ENCODE measurements around the gene CERK. TPM values are rescaled to one million over a fixed set of nuclear protein-coding genes. Genes with fewer than 3 reads are reported as not detected.

Gene CERK
- total RNA-seq, 2 experiments from 2014 or later = 54.4 to 55.0 TPM

- Mint-ChIP-seq H3K4me1 (ENCODE audit: low read depth) (peaks cover 9% of the 10 kb centered on the region), H3K27ac (no peak overlapping the region), H3K9me3 (no peaks in the 10 kb centered on the region), H3K36me3 (peaks cover 60% of the 10 kb centered on the region), H3K4me3 (no peak overlapping the region), H3K27me3 (no peaks in the 10 kb centered on the region)
- DNase-seq = no peak
- intact Hi-C loops (cut with micrococcal nuclease) = no loop called here
- ChIA-PET POLR2A (no interaction called here), CTCF (no interaction called here)
These were observed 30.7 kb downstream of the CERK start for GRCh38 chr22:46707305-46707704.

- CTCF ChIA-PET = no interaction called here
- Mint-ChIP-seq H3K4me3 (no peak overlapping the region), H3K27ac (no peak overlapping the region), H3K27me3 (no peaks in the 10 kb centered on the region), H3K9me3 (no peaks in the 10 kb centered on the region), H3K4me1 (ENCODE audit: low read depth) (peaks cover 7% of the 10 kb centered on the region), H3K36me3 (peaks cover 53% of the 10 kb centered on the region)
- no peak for DNase-seq
- intact Hi-C loops (cut with micrococcal nuclease) = no loop called here
- POLR2A ChIA-PET = no interaction called here
These were observed 32.0 kb downstream of the CERK start for GRCh38 chr22:46706060-46706459.

- no peaks in the 10 kb centered on the region for H3K27me3 Mint-ChIP-seq
- no peaks in the 10 kb centered on the region for H3K9me3 Mint-ChIP-seq
- no peak overlapping the region for H3K4me3 Mint-ChIP-seq
- intact Hi-C loops (cut with micrococcal nuclease) = no loop called here
- no peak overlapping the region for H3K27ac Mint-ChIP-seq
- POLR2A ChIA-PET = no interaction called here
- H3K36me3 Mint-ChIP-seq = peaks cover 46% of the 10 kb centered on the region
- H3K4me1 Mint-ChIP-seq (ENCODE audit: low read depth) = no peaks in the 10 kb centered on the region
- CTCF ChIA-PET = no interaction called here
- DNase-seq = no peak
These were observed 34.1 kb downstream of the CERK start for GRCh38 chr22:46703996-46704370.

GRCh38 chr22:46703171-46703995 is 34.7 kb downstream of the CERK start:
- intact Hi-C loops (cut with micrococcal nuclease) = no loop called here
- no peaks in the 10 kb centered on the region for H3K4me1 Mint-ChIP-seq (ENCODE audit: low read depth)
- POLR2A ChIA-PET = no interaction called here
- H3K27me3 Mint-ChIP-seq = no peaks in the 10 kb centered on the region
- CTCF ChIA-PET = interaction anchor here (1.2 kb wide), 1 partner anchor 140 kb away, joined by 6 read pairs; no protein-coding TSS in a partner anchor
- no peak for DNase-seq
- no peaks in the 10 kb centered on the region for H3K9me3 Mint-ChIP-seq
- H3K36me3 Mint-ChIP-seq = peaks cover 45% of the 10 kb centered on the region
- H3K4me3 Mint-ChIP-seq = no peak overlapping the region
- no peak overlapping the region for H3K27ac Mint-ChIP-seq

- peaks cover 35% of the 10 kb centered on the region for H3K36me3 Mint-ChIP-seq
- H3K4me1 Mint-ChIP-seq (ENCODE audit: low read depth) = no peaks in the 10 kb centered on the region
- H3K27ac Mint-ChIP-seq = no peak overlapping the region
- H3K9me3 Mint-ChIP-seq = no peaks in the 10 kb centered on the region
- intact Hi-C loops (cut with micrococcal nuclease) = no loop called here
- no peak for DNase-seq
- ChIA-PET CTCF (no interaction called here), POLR2A (no interaction called here)
- no peak overlapping the region for H3K4me3 Mint-ChIP-seq
- H3K27me3 Mint-ChIP-seq = no peaks in the 10 kb centered on the region
These were observed 36.8 kb downstream of the CERK start for GRCh38 chr22:46701262-46701661.

GRCh38 chr22:46699091-46699490 is 39.0 kb downstream of the CERK start:
- Mint-ChIP-seq H3K4me3 (no peak overlapping the region), H3K27me3 (no peaks in the 10 kb centered on the region), H3K9me3 (no peaks in the 10 kb centered on the region), H3K36me3 (peaks cover 29% of the 10 kb centered on the region), H3K27ac (no peak overlapping the region), H3K4me1 (ENCODE audit: low read depth) (no peaks in the 10 kb centered on the region)
- DNase-seq = no peak
- ChIA-PET CTCF (no interaction called here), POLR2A (interaction anchor here (0.6 kb wide), 1 partner anchor 50 kb away, joined by 3 read pairs; no protein-coding TSS in a partner anchor)
- intact Hi-C loops (cut with micrococcal nuclease) = no loop called here

- no peak for DNase-seq
- ChIA-PET CTCF (no interaction called here), POLR2A (no interaction called here)
- no peaks in the 10 kb centered on the region for H3K4me1 Mint-ChIP-seq (ENCODE audit: low read depth)
- peaks cover 26% of the 10 kb centered on the region for H3K36me3 Mint-ChIP-seq
- H3K27me3 Mint-ChIP-seq = no peaks in the 10 kb centered on the region
- H3K9me3 Mint-ChIP-seq = no peaks in the 10 kb centered on the region
- H3K27ac Mint-ChIP-seq = no peak overlapping the region
- H3K4me3 Mint-ChIP-seq = no peak overlapping the region
- intact Hi-C loops (cut with micrococcal nuclease) = no loop called here
These were observed 40.1 kb downstream of the CERK start for GRCh38 chr22:46697811-46698515.

GRCh38 chr22:46696614-46697013 is 41.4 kb downstream of the CERK start:
- DNase-seq = no peak
- intact Hi-C loops (cut with micrococcal nuclease) = no loop called here
- Mint-ChIP-seq H3K4me1 (ENCODE audit: low read depth) (no peaks in the 10 kb centered on the region), H3K36me3 (peaks cover 28% of the 10 kb centered on the region), H3K9me3 (no peaks in the 10 kb centered on the region), H3K27me3 (no peaks in the 10 kb centered on the region), H3K4me3 (no peak overlapping the region), H3K27ac (no peak overlapping the region)
- CTCF ChIA-PET = interaction anchor here (1.0 kb wide), 1 partner anchor 133 kb away, joined by 3 read pairs; no protein-coding TSS in a partner anchor
- POLR2A ChIA-PET = no interaction called here

- Mint-ChIP-seq H3K27me3 (no peaks in the 10 kb centered on the region), H3K36me3 (peaks cover 32% of the 10 kb centered on the region), H3K9me3 (no peaks in the 10 kb centered on the region), H3K27ac (no peak overlapping the region), H3K4me1 (ENCODE audit: low read depth) (no peaks in the 10 kb centered on the region), H3K4me3 (no peak overlapping the region)
- ChIA-PET POLR2A (no interaction called here), CTCF (interaction anchor here (1.0 kb wide), 1 partner anchor 133 kb away, joined by 3 read pairs; no protein-coding TSS in a partner anchor)
- no peak for DNase-seq
- intact Hi-C loops (cut with micrococcal nuclease) = no loop called here
These were observed 41.9 kb downstream of the CERK start for GRCh38 chr22:46696229-46696518.

GRCh38 chr22:46695346-46696228 is 42.5 kb downstream of the CERK start:
- H3K4me3 Mint-ChIP-seq = no peak overlapping the region
- H3K27ac Mint-ChIP-seq = no peak overlapping the region
- H3K27me3 Mint-ChIP-seq = no peaks in the 10 kb centered on the region
- ChIA-PET POLR2A (no interaction called here), CTCF (no interaction called here)
- H3K4me1 Mint-ChIP-seq (ENCODE audit: low read depth) = no peaks in the 10 kb centered on the region
- peaks cover 32% of the 10 kb centered on the region for H3K36me3 Mint-ChIP-seq
- DNase-seq = no peak
- intact Hi-C loops (cut with micrococcal nuclease) = no loop called here
- H3K9me3 Mint-ChIP-seq = no peaks in the 10 kb centered on the region

GRCh38 chr22:46694416-46695170 is 43.5 kb downstream of the CERK start:
- intact Hi-C loops (cut with micrococcal nuclease) = no loop called here
- ChIA-PET CTCF (no interaction called here), POLR2A (no interaction called here)
- DNase-seq = no peak
- H3K36me3 Mint-ChIP-seq = peaks cover 35% of the 10 kb centered on the region
- no peak overlapping the region for H3K27ac Mint-ChIP-seq
- H3K4me3 Mint-ChIP-seq = no peak overlapping the region
- H3K27me3 Mint-ChIP-seq = no peaks in the 10 kb centered on the region
- no peaks in the 10 kb centered on the region for H3K4me1 Mint-ChIP-seq (ENCODE audit: low read depth)
- no peaks in the 10 kb centered on the region for H3K9me3 Mint-ChIP-seq

Measured in activated CD4-positive, alpha-beta memory T cell treated with anti-CD3 and anti-CD28 coated beads for 36 hours (primary cell).